ENCODE measurements around the gene PRDX5. TPM values are rescaled to one million over a fixed set of nuclear protein-coding genes. Genes with fewer than 3 reads are reported as not detected.

PRDX5 gene
- total and polyA plus RNA-seq, 9 of the 15 experiments (the other 6 are each of a cell fraction or from before 2014, with no cell fraction given): 40.8 to 327 (median 204) TPM

DNA sequence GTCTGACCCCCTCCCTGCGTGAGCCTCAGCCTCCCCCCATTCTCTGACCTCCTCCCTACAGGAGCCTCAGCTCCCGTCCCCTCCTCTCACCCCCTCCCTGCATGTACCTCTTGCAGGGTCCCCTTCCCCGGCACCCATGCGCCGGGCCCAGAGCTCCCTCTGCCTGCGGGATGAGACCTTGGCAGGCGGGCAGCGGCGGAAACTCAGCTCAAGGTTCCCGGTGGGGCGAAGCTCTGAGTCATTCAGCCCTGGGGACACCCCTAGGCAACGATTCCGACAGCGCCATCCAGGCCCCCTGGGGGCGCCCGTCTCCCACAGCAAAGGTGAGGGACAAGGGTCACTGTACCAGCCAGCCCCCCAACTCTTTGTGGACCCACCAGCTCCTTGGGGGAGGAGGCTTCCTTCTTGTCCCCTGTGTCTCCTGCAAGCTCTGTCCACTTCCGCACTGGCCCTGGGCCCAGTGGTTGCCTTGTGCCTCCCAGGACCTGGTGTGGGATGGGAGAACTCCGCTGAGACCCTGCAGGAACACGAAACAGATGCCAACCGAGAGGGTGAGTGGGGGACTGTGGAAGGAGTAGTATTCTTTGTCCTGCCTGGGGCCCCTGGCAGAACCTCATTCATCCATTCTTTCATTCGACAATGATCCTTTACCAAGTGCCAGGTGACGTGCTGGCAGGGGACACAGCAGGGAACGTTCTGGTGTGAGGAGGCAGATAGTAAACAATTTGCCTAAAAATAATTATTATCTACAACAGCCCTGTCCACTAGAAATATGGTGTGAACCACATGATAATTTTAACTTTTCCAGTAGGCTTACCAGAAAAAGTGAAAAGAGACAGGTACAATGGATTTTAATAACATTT, 37.4 kb downstream of the PRDX5 start (continued):
- TF ChIP-seq, protein P1, sequence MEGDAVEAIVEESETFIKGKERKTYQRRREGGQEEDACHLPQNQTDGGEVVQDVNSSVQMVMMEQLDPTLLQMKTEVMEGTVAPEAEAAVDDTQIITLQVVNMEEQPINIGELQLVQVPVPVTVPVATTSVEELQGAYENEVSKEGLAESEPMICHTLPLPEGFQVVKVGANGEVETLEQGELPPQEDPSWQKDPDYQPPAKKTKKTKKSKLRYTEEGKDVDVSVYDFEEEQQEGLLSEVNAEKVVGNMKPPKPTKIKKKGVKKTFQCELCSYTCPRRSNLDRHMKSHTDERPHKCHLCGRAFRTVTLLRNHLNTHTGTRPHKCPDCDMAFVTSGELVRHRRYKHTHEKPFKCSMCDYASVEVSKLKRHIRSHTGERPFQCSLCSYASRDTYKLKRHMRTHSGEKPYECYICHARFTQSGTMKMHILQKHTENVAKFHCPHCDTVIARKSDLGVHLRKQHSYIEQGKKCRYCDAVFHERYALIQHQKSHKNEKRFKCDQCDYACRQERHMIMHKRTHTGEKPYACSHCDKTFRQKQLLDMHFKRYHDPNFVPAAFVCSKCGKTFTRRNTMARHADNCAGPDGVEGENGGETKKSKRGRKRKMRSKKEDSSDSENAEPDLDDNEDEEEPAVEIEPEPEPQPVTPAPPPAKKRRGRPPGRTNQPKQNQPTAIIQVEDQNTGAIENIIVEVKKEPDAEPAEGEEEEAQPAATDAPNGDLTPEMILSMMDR (IDR thresholded peaks at IDR 0.05 in 2 of 3, conservative IDR thresholded peaks at IDR 0.05 in 1 of 3; ENCODE audit: insufficient read depth in 2 of 3, low read depth in 1 of 3, low read length in 3 of 3): peak; percentile 95 to 97 (median 96)
- peak; percentile 38; the same call in 1 of the 2 replicates for TF ChIP-seq BCOR (IDR thresholded peaks at IDR 0.05)
- TF ChIP-seq SLC30A9 (CRISPR knock-in tag; IDR thresholded peaks at IDR 0.05): no peak
- TF ChIP-seq, protein P2, sequence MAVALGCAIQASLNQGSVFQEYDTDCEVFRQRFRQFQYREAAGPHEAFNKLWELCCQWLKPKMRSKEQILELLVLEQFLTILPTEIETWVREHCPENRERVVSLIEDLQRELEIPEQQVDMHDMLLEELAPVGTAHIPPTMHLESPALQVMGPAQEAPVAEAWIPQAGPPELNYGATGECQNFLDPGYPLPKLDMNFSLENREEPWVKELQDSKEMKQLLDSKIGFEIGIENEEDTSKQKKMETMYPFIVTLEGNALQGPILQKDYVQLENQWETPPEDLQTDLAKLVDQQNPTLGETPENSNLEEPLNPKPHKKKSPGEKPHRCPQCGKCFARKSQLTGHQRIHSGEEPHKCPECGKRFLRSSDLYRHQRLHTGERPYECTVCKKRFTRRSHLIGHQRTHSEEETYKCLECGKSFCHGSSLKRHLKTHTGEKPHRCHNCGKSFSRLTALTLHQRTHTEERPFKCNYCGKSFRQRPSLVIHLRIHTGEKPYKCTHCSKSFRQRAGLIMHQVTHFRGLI (CRISPR knock-in tag; IDR thresholded peaks at IDR 0.05): no peak
- no peak for TF ChIP-seq RBM25 (IDR thresholded peaks at IDR 0.05; ENCODE audit: low read depth, low read length, severe bottlenecking)
- no peak for TF ChIP-seq ZNF41 (CRISPR knock-in tag; conservative IDR thresholded peaks at IDR 0.05)
- 0 out of 2 replicates have a peak, but pooled peaks have one; percentile 9 for TF ChIP-seq KLF13 (tag; IDR thresholded peaks at IDR 0.05; ENCODE audit: borderline replicate concordance, low read depth)
- no peak for TF ChIP-seq ZNF785 (CRISPR knock-in tag; IDR thresholded peaks at IDR 0.05)
- TF ChIP-seq RCOR1 (IDR thresholded peaks at IDR 0.05; ENCODE audit: borderline replicate concordance in 1 of 2, low read depth in 2 of 2, low read length in 2 of 2): peak in 1 of 2 experiments; percentile 57; a peak in 1 of 4 replicates
- no peak for TF ChIP-seq SIN3A (IDR thresholded peaks at IDR 0.05; ENCODE audit: borderline replicate concordance in 2 of 2, control insufficient read depth in 1 of 2, low read depth in 2 of 2, low read length in 2 of 2)
- TF ChIP-seq, protein P3, sequence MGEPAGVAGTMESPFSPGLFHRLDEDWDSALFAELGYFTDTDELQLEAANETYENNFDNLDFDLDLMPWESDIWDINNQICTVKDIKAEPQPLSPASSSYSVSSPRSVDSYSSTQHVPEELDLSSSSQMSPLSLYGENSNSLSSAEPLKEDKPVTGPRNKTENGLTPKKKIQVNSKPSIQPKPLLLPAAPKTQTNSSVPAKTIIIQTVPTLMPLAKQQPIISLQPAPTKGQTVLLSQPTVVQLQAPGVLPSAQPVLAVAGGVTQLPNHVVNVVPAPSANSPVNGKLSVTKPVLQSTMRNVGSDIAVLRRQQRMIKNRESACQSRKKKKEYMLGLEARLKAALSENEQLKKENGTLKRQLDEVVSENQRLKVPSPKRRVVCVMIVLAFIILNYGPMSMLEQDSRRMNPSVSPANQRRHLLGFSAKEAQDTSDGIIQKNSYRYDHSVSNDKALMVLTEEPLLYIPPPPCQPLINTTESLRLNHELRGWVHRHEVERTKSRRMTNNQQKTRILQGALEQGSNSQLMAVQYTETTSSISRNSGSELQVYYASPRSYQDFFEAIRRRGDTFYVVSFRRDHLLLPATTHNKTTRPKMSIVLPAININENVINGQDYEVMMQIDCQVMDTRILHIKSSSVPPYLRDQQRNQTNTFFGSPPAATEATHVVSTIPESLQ (CRISPR knock-in tag; IDR thresholded peaks at IDR 0.05): no peak
- TF ChIP-seq PML (IDR thresholded peaks at IDR 0.05; ENCODE audit: low read length): no peak; the same call in 1 of the 2 replicates
- no peak for TF ChIP-seq NFRKB (IDR thresholded peaks at IDR 0.05; ENCODE audit: low read depth)
- peak in 1 of 2 experiments; percentile 80; a peak in 2 of 4 replicates for TF ChIP-seq HDAC1 (IDR thresholded peaks at IDR 0.05)
- no peak for TF ChIP-seq FOXM1 (IDR thresholded peaks at IDR 0.05; ENCODE audit: low read depth)
- TF ChIP-seq FOXM1 (CRISPR knock-in tag; IDR thresholded peaks at IDR 0.05; ENCODE audit: low read depth): no peak
- TF ChIP-seq CREB1 (IDR thresholded peaks at IDR 0.05): peak; percentile 29; the same call in 1 of the 2 replicates
- peak; percentile 46; the same call in 1 of the 2 replicates for TF ChIP-seq CREB1 (CRISPR knock-in tag; IDR thresholded peaks at IDR 0.05)
- TF ChIP-seq HLTF (IDR thresholded peaks at IDR 0.05): no peak; the same call in 1 of the 2 replicates
- no peak for TF ChIP-seq U2AF1 (optimal IDR thresholded peaks at IDR 0.05; ENCODE audit: low read depth, low read length)
- no peak for TF ChIP-seq ATF1 (CRISPR knock-in tag; IDR thresholded peaks at IDR 0.05)
- peak; percentile 72 for TF ChIP-seq ATF1 (tag; IDR thresholded peaks at IDR 0.05)
